Immature natural killer cell (primary cell): ENCODE results near the gene HBD. TPM values are rescaled to one million over a fixed set of nuclear protein-coding genes. Genes with fewer than 3 reads are reported as not detected.

Source experiments
- DNase-seq, 3 donors: peaks; one replicate each; pipeline ENCODE4 v3.0.0; 2022; ENCODE audit warnings: mixed read lengths in 1 of 3
- H3K27ac Mint-ChIP-seq, 6 donors: one replicate each; pipeline ENCODE4 v1.8.0; 2020; ENCODE audit warnings: mixed read lengths in 6 of 6, mild to moderate bottlenecking in 5 of 6, inconsistent platforms in 4 of 6, moderate library complexity in 3 of 6
- H3K27me3 Mint-ChIP-seq, 3 donors: one replicate each; pipeline ENCODE4 v1.8.0; 2020 to 2021; ENCODE audit warnings: low read depth in 3 of 3, mild to moderate bottlenecking in 3 of 3, mixed read lengths in 3 of 3, moderate library complexity in 3 of 3, inconsistent platforms in 1 of 3
- H3K36me3 Mint-ChIP-seq, 3 donors: one replicate each; pipeline ENCODE4 v1.8.0; 2020; ENCODE audit warnings: mixed read lengths in 3 of 3, inconsistent platforms in 2 of 3, mild to moderate bottlenecking in 2 of 3
- H3K4me1 Mint-ChIP-seq, 2 donors: one replicate each; pipeline ENCODE4 v1.8.0; 2020; ENCODE audit warnings: inconsistent platforms in 2 of 2, mild to moderate bottlenecking in 2 of 2, mixed read lengths in 2 of 2, moderate library complexity in 1 of 2
- H3K4me3 Mint-ChIP-seq, 5 donors: one replicate each; pipeline ENCODE4 v1.8.0; 2020; ENCODE audit warnings: mild to moderate bottlenecking in 5 of 5, mixed read lengths in 5 of 5, inconsistent platforms in 3 of 5, moderate library complexity in 3 of 5
- H3K9me3 Mint-ChIP-seq, 6 donors: one replicate each; pipeline ENCODE4 v1.8.0; 2020; ENCODE audit warnings: mild to moderate bottlenecking in 6 of 6, mixed read lengths in 6 of 6, inconsistent platforms in 4 of 6, moderate library complexity in 3 of 6
- polyA plus RNA-seq, 3 donors: library from polyadenylated mRNA; unstranded; fragments of 300-500 nt; fragmentation: Illumina TruSeq; gene quantifications; one replicate each; pipeline ENCODE4 v1.2.3, GENCODE V29; 2021

HBD gene
- polyA plus RNA-seq, 3 donors from 2014 or later = 1.2 TPM; not detected in 2

GRCh38 chr11:5223686-5224085 lies 10.6 kb downstream of the HBD start:
- H3K36me3 Mint-ChIP-seq = no peaks in the 10 kb centered on the region
- no peak overlapping the region for H3K27ac Mint-ChIP-seq
- no peak overlapping the region for H3K4me3 Mint-ChIP-seq
- DNase-seq = no peak
- peaks cover 0 to 2% (median 0%) of the 10 kb centered on the region in 3 donors for H3K27me3 Mint-ChIP-seq
- H3K9me3 Mint-ChIP-seq = peaks cover 0 to 10% (median 4%) of the 10 kb centered on the region in 6 donors
- H3K4me1 Mint-ChIP-seq = no peaks in the 10 kb centered on the region

GRCh38 chr11:5223146-5223545 lies 11.1 kb downstream of the HBD start:
- no peak for DNase-seq
- Mint-ChIP-seq H3K27me3 (peaks cover 0 to 2% (median 0%) of the 10 kb centered on the region in 3 donors), H3K36me3 (no peaks in the 10 kb centered on the region), H3K9me3 (peaks cover 0 to 10% (median 5%) of the 10 kb centered on the region in 6 donors), H3K27ac (no peak overlapping the region), H3K4me1 (no peaks in the 10 kb centered on the region), H3K4me3 (no peak overlapping the region)

- Mint-ChIP-seq H3K4me3 (no peak overlapping the region), H3K4me1 (no peaks in the 10 kb centered on the region), H3K27ac (no peak overlapping the region), H3K36me3 (no peaks in the 10 kb centered on the region), H3K27me3 (peaks cover 0 to 2% (median 0%) of the 10 kb centered on the region in 3 donors), H3K9me3 (peaks cover 0 to 8% (median 0%) of the 10 kb centered on the region in 6 donors)
- no peak for DNase-seq
Measured at GRCh38 chr11:5210376-5210885, 23.9 kb downstream of the HBD start.

GRCh38 chr11:5204787-5205186 lies 29.5 kb downstream of the HBD start:
- DNase-seq = no peak
- no peak overlapping the region for H3K4me3 Mint-ChIP-seq
- peaks cover 0 to 2% (median 1%) of the 10 kb centered on the region in 3 donors for H3K27me3 Mint-ChIP-seq
- no peak overlapping the region for H3K27ac Mint-ChIP-seq
- peaks cover 0 to 2% (median 0%) of the 10 kb centered on the region in 6 donors for H3K9me3 Mint-ChIP-seq
- H3K36me3 Mint-ChIP-seq = no peaks in the 10 kb centered on the region
- H3K4me1 Mint-ChIP-seq = no peaks in the 10 kb centered on the region

- Mint-ChIP-seq H3K36me3 (no peaks in the 10 kb centered on the region), H3K4me3 (no peak overlapping the region), H3K27ac (no peak overlapping the region), H3K27me3 (peaks cover 0 to 3% (median 2%) of the 10 kb centered on the region in 3 donors), H3K9me3 (peaks cover 0 to 2% (median 0%) of the 10 kb centered on the region in 6 donors), H3K4me1 (no peaks in the 10 kb centered on the region)
- no peak for DNase-seq
Measured at GRCh38 chr11:5203366-5203765, 30.9 kb downstream of the HBD start.

- H3K36me3 Mint-ChIP-seq = no peaks in the 10 kb centered on the region
- H3K27ac Mint-ChIP-seq = no peak within 1 kb of the TSS
- peaks cover 0 to 3% (median 2%) of the 10 kb centered on the region in 3 donors for H3K27me3 Mint-ChIP-seq
- H3K4me3 Mint-ChIP-seq = no peak within 1 kb of the TSS
- H3K4me1 Mint-ChIP-seq = no peaks in the 10 kb centered on the region
- DNase-seq = no peak
- H3K9me3 Mint-ChIP-seq = peaks cover 0 to 2% (median 0%) of the 10 kb centered on the region in 6 donors
Measured at GRCh38 chr11:5200582-5200981, 33.7 kb downstream of the HBD start, which contains the start of gene OR51V1. Gene OR51V1, minus strand, starts transcription at chr11:5200682. Its CDS starts 0 bp downstream, at chr11:5200682.

GRCh38 chr11:5198285-5198684 lies 36.0 kb downstream of the HBD start:
- Mint-ChIP-seq H3K27ac (no peak overlapping the region), H3K4me1 (no peaks in the 10 kb centered on the region), H3K9me3 (peaks cover 0 to 2% (median 0%) of the 10 kb centered on the region in 6 donors), H3K36me3 (no peaks in the 10 kb centered on the region), H3K27me3 (peaks cover 0 to 3% (median 2%) of the 10 kb centered on the region in 3 donors), H3K4me3 (no peak overlapping the region)
- DNase-seq = no peak

- no peak for DNase-seq
- Mint-ChIP-seq H3K4me3 (no peak overlapping the region), H3K27me3 (peaks cover 0 to 3% (median 2%) of the 10 kb centered on the region in 3 donors), H3K27ac (no peak overlapping the region), H3K36me3 (no peaks in the 10 kb centered on the region), H3K4me1 (no peaks in the 10 kb centered on the region), H3K9me3 (peaks cover 0 to 5% (median under 1%) of the 10 kb centered on the region in 6 donors)
Measured at GRCh38 chr11:5197536-5197935, 36.7 kb downstream of the HBD start.

GRCh38 chr11:5196731-5197130 lies 37.6 kb downstream of the HBD start:
- DNase-seq = no peak
- H3K27ac Mint-ChIP-seq = no peak overlapping the region
- H3K36me3 Mint-ChIP-seq = no peaks in the 10 kb centered on the region
- no peak overlapping the region for H3K4me3 Mint-ChIP-seq
- H3K4me1 Mint-ChIP-seq = no peaks in the 10 kb centered on the region
- peaks cover 0 to 1% (median 0%) of the 10 kb centered on the region in 3 donors for H3K27me3 Mint-ChIP-seq
- peaks cover 0 to 5% (median 0%) of the 10 kb centered on the region in 6 donors for H3K9me3 Mint-ChIP-seq

- Mint-ChIP-seq H3K27ac (no peak overlapping the region), H3K4me3 (no peak overlapping the region), H3K36me3 (no peaks in the 10 kb centered on the region), H3K9me3 (peaks cover 0 to 5% (median 0%) of the 10 kb centered on the region in 6 donors), H3K27me3 (peaks cover 0 to 1% (median 0%) of the 10 kb centered on the region in 3 donors), H3K4me1 (no peaks in the 10 kb centered on the region)
- DNase-seq = no peak
Measured at GRCh38 chr11:5196067-5196466, 38.2 kb downstream of the HBD start.

GRCh38 chr11:5192738-5193137 lies 41.5 kb downstream of the HBD start:
- Mint-ChIP-seq H3K4me3 (no peak overlapping the region), H3K27me3 (no peaks in the 10 kb centered on the region), H3K27ac (no peak overlapping the region), H3K36me3 (no peaks in the 10 kb centered on the region), H3K4me1 (no peaks in the 10 kb centered on the region), H3K9me3 (peaks cover 0 to 6% (median 3%) of the 10 kb centered on the region in 6 donors)
- no peak for DNase-seq

- Mint-ChIP-seq H3K4me1 (no peaks in the 10 kb centered on the region), H3K27ac (no peak overlapping the region), H3K36me3 (no peaks in the 10 kb centered on the region), H3K27me3 (peaks cover 0 to 1% (median 0%) of the 10 kb centered on the region in 3 donors), H3K4me3 (no peak overlapping the region), H3K9me3 (peaks cover 0 to 6% (median 2%) of the 10 kb centered on the region in 6 donors)
- no peak for DNase-seq
Measured at GRCh38 chr11:5188201-5188600, 46.1 kb downstream of the HBD start.
